ENCODE data around the gene ZAR1L. TPM values are rescaled to one million over a fixed set of nuclear protein-coding genes. Genes with fewer than 3 reads are reported as not detected.

ZAR1L gene
- total RNA-seq, 1 experiment from 2014 or later = not detected

DNA sequence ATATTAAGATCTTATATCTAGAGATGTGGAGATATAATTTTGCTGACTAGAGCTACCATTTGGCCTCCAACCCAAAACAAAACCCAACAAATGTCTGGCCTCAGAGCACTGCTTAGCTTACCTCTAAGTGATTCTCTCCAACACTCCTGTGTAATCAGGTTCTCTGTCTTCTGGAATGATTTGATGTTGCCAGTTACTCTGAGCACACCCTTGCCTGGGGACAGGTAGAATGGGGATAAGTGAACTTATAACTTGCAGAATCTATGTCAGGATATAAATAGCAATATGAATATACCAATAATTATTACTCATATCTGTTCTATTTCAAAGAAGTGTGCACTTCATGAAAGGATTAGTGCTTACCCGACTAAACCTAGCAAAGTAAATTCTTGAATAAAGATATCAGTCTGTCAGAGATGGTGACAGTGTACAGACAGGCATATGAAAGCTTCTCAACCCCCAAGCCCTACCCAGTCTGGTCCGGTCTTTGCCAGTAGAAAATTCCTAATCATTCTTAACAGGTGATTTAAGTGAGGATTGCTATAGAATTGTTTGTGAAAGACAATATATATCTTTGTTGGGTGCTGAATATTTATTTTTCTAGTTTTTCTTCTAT, 33.0 kb downstream of the ZAR1L start:
- DNase-seq = no peak
- no peak overlapping the region for H3K27ac ChIP-seq
- H3K36me3 ChIP-seq = no peaks in the 10 kb centered on the region
- no peak overlapping the region for H3K4me3 ChIP-seq
- H3K9me3 ChIP-seq (replicated peaks) = no peaks in the 10 kb centered on the region
- no peaks in the 10 kb centered on the region for H3K27me3 ChIP-seq
- peaks cover 11% of the 10 kb centered on the region for H3K4me1 ChIP-seq

DNA sequence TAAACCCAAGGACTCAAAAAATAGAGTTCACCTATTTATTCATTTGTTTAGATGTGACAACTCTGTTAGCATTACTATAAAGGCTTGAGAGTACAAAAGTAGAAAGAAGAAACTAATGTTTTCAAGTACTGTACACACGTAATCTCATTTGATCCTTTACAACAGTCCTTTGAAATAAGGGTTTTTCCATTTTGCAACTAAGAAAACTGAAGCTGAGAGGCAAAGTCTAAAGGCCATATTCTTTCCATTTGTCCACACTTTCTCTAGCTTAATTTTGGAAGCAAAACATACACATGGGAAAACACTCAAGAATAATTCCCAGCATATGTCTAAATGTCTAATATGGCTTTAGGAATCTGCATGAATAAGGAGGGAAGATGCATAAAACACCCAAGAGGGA, 34.1 kb downstream of the ZAR1L start:
- no peaks in the 10 kb centered on the region for H3K36me3 ChIP-seq
- no peaks in the 10 kb centered on the region for H3K9me3 ChIP-seq (replicated peaks)
- peaks cover 11% of the 10 kb centered on the region for H3K4me1 ChIP-seq
- no peak overlapping the region for H3K4me3 ChIP-seq
- no peaks in the 10 kb centered on the region for H3K27me3 ChIP-seq
- no peak overlapping the region for H3K27ac ChIP-seq
- DNase-seq = no peak

DNA sequence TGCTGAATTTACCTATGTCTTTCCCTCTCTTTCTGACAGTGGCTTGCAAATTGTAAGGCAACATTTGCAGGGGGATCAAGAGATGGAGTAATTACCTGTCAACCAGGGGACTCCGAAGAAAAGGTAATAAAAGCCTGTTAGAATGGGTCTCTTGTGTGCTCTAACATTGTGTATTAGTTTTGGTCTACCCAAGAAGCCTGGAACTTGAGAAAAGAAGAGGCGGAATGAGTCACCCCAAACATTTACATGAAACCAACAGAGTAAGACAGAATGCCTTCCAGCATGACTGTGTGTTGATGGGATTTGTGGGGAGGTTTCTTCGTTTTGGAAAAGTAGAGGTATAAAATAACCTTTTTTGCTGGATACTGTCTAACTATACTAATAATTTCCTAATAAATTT, 36.7 kb downstream of the ZAR1L start:
- Histone ChIP-seq H3K27ac (no peak overlapping the region), H3K27me3 (no peaks in the 10 kb centered on the region), H3K9me3 (replicated peaks) (no peaks in the 10 kb centered on the region), H3K36me3 (no peaks in the 10 kb centered on the region), H3K4me1 (no peaks in the 10 kb centered on the region), H3K4me3 (no peak overlapping the region)
- no peak for DNase-seq

- DNase-seq = no peak
- no peaks in the 10 kb centered on the region for H3K36me3 ChIP-seq
- H3K4me3 ChIP-seq = no peak overlapping the region
- H3K9me3 ChIP-seq (replicated peaks) = no peaks in the 10 kb centered on the region
- no peaks in the 10 kb centered on the region for H3K4me1 ChIP-seq
- H3K27me3 ChIP-seq = no peaks in the 10 kb centered on the region
- H3K27ac ChIP-seq = no peak overlapping the region
Observed at GRCh38 chr13:32277839-32278238, 37.3 kb downstream of the ZAR1L start.

DNA sequence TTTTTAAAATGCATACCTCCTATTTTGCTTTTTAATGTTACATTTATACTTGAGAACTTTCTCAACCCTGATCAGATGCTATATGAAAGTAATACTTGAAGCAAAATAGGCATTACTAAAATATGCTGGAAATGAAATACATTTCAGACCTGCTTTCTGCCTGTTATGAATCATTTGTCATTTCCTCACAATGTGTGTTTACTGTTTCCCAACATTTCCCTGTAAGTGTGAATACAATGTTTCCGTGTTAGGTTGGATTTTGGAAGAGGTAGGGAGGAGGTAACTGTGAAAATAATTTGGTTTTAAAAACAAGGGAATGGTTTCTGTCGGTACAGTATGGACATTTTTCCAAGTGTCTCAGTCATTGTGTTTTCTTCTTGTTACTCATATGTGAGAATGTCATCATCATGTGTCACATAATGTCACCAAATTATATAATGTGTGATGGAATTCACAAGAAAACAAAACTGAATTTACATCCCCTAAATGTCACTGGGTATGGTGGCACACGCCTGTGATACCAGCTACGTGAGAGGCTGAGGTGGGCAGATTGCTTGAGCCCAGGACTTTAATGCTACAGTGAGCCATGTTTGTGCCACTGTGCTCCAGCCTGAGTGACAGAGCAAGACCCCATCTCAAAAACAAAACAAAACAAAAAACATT, 43.0 kb downstream of the ZAR1L start:
- DNase-seq = no peak
- no peaks in the 10 kb centered on the region for H3K27me3 ChIP-seq
- H3K9me3 ChIP-seq (replicated peaks) = no peaks in the 10 kb centered on the region
- no peak overlapping the region for H3K27ac ChIP-seq
- H3K4me3 ChIP-seq = no peak overlapping the region
- H3K36me3 ChIP-seq = no peaks in the 10 kb centered on the region
- no peaks in the 10 kb centered on the region for H3K4me1 ChIP-seq

DNA sequence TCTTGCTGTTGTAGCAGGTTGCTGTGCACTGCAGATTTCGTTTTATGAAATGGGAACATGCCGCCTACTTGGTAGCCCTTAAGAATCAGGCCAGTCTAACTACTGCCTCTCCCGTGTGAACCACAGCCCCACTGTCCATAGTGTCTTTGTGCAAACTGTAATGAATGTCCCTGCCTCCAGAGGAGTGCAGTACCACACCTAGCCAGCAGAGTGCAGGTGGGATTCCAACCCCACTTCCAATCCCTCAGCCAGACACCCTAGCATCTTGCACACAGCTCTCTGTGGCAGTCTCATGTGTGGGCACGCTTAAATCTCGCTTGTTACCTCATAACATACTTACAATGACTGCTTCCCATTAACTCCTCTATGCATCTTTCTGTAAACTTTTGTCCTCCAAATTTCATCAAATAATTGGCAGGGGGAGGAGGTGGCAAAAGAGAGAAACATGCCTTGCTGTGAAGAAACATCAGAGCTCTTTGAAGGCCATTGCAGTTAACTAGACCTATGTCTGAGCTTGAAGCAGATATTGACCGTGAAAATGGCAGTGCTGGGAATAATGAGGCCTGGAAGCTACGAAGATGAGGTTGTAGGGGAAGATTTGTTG, 47.2 kb downstream of the ZAR1L start:
- no peak overlapping the region for H3K27ac ChIP-seq
- no peak for DNase-seq
- no peak overlapping the region for H3K4me3 ChIP-seq
- H3K36me3 ChIP-seq = no peaks in the 10 kb centered on the region
- no peaks in the 10 kb centered on the region for H3K27me3 ChIP-seq
- no peaks in the 10 kb centered on the region for H3K4me1 ChIP-seq
- H3K9me3 ChIP-seq (replicated peaks) = no peaks in the 10 kb centered on the region

DNA sequence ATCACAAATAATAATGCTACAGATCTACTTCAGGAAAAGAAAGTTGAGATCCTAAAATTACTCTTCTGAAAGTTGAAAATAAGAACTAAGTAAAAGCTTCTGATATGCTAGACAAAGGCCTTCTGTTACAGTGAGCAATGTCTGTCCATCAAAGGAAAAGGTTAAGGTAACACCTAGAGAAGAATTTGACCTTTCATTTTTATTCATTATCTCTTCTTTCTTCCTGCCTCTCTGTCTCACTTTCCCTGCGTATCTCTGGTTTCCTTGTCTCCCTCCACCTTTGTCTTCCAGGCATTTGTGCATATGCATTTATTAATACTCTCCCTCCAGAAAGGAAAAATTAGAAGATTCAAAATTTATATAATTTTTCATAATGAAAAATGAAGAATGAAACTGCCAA, 49.0 kb downstream of the ZAR1L start:
- no peaks in the 10 kb centered on the region for H3K27me3 ChIP-seq
- H3K4me1 ChIP-seq = peaks cover 9% of the 10 kb centered on the region
- no peak for DNase-seq
- no peaks in the 10 kb centered on the region for H3K9me3 ChIP-seq (replicated peaks)
- no peaks in the 10 kb centered on the region for H3K36me3 ChIP-seq
- H3K27ac ChIP-seq = no peak overlapping the region
- no peak overlapping the region for H3K4me3 ChIP-seq

GRCh38 chr13:32265726-32266125, 49.4 kb downstream of the ZAR1L start:
- no peak for DNase-seq
- peaks cover 13% of the 10 kb centered on the region for H3K4me1 ChIP-seq
- H3K4me3 ChIP-seq = no peak overlapping the region
- no peaks in the 10 kb centered on the region for H3K36me3 ChIP-seq
- no peaks in the 10 kb centered on the region for H3K27me3 ChIP-seq
- H3K27ac ChIP-seq = no peak overlapping the region
- no peaks in the 10 kb centered on the region for H3K9me3 ChIP-seq (replicated peaks)

DNA sequence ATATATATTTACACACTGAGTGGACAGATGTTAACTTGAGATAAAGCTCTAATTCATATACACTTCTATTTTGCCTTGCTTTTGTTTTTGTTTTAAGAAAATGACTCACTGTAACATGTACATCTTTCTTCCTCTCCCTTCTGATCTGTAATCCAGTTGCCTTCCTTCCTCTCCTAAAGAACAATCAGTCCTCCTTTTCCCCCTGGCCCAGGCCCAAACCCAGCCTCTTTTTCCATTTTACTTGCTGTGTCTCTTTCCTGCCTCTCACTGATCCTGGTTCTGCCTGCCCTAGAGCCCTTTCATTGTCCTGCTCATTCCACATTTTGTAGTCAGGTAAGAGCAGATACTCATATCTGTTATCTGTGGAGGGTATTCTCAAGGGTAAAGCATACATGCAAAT, 50.8 kb downstream of the ZAR1L start:
- no peak overlapping the region for H3K4me3 ChIP-seq
- H3K9me3 ChIP-seq (replicated peaks) = no peaks in the 10 kb centered on the region
- H3K36me3 ChIP-seq = no peaks in the 10 kb centered on the region
- H3K4me1 ChIP-seq = peaks cover 14% of the 10 kb centered on the region
- DNase-seq = no peak
- no peak overlapping the region for H3K27ac ChIP-seq
- no peaks in the 10 kb centered on the region for H3K27me3 ChIP-seq

DNA sequence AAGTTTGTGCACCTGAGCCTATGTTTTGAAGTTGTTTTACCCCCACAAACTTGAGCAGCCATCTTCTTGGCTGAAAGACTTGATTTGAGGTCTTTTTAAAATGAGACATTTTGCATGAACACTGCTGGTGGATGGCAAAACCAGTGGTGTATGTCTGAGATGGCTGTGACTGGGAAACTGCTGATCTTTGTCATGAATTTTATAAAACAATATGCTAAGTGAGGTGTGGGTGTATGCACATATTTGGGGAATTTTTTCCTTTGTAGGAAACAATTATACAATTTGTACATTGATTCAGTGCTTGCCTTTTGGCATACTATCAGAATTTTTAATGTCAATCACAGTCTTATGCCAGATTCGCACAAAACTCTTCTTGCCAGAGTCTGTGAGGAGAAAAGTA, 52.5 kb downstream of the ZAR1L start:
- H3K27ac ChIP-seq = no peak overlapping the region
- H3K27me3 ChIP-seq = no peaks in the 10 kb centered on the region
- H3K4me1 ChIP-seq = peaks cover 14% of the 10 kb centered on the region
- no peaks in the 10 kb centered on the region for H3K9me3 ChIP-seq (replicated peaks)
- DNase-seq = no peak
- no peaks in the 10 kb centered on the region for H3K36me3 ChIP-seq
- no peak overlapping the region for H3K4me3 ChIP-seq

DNA sequence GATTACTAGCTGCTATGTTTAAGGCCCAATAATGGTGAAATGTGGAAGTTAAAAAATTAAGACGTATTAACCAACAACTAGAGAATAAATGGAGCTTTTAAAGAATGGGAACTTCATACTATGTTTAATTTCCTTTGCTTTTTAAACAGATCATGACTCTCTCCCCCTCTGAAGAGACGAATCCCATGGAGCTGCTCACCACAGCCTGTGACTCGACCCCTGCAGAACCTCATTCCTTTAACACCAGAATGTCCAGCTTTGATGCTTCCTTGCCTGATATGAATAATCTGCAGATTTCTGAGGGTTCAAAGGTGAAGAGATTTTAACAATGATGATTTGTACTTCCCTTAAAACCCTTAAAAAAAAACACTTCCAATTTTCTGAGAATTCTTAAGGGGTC, 53.0 kb downstream of the ZAR1L start:
- peak overlapping the region; percentile 34; the same call in 1 of the 2 replicates for H3K27ac ChIP-seq
- H3K9me3 ChIP-seq (replicated peaks) = no peaks in the 10 kb centered on the region
- no peak for DNase-seq
- peak overlapping the region; percentile 25; the same call in 1 of the 2 replicates for H3K4me3 ChIP-seq
- no peaks in the 10 kb centered on the region for H3K27me3 ChIP-seq
- peaks cover 14% of the 10 kb centered on the region for H3K4me1 ChIP-seq
- H3K36me3 ChIP-seq = no peaks in the 10 kb centered on the region

- Histone ChIP-seq H3K9me3 (replicated peaks) (no peaks in the 10 kb centered on the region), H3K36me3 (no peaks in the 10 kb centered on the region), H3K27me3 (no peaks in the 10 kb centered on the region), H3K27ac (peak overlapping the region; percentile 34; the same call in 1 of the 2 replicates), H3K4me3 (peak overlapping the region; percentile 25), H3K4me1 (peaks cover 14% of the 10 kb centered on the region)
- DNase-seq = peak; percentile 76 to 79
Observed at GRCh38 chr13:32261567-32261966, 53.6 kb downstream of the ZAR1L start.

- no peaks in the 10 kb centered on the region for H3K27me3 ChIP-seq
- no peak for DNase-seq
- no peaks in the 10 kb centered on the region for H3K9me3 ChIP-seq (replicated peaks)
- H3K4me3 ChIP-seq = no peak overlapping the region
- H3K4me1 ChIP-seq = peaks cover 24% of the 10 kb centered on the region
- no peaks in the 10 kb centered on the region for H3K36me3 ChIP-seq
- no peak overlapping the region for H3K27ac ChIP-seq
Observed at GRCh38 chr13:32259116-32259515, 56.0 kb downstream of the ZAR1L start.

- H3K27ac ChIP-seq = no peak overlapping the region
- H3K4me3 ChIP-seq = no peak overlapping the region
- no peaks in the 10 kb centered on the region for H3K27me3 ChIP-seq
- no peaks in the 10 kb centered on the region for H3K9me3 ChIP-seq (replicated peaks)
- no peaks in the 10 kb centered on the region for H3K36me3 ChIP-seq
- DNase-seq = no peak
- H3K4me1 ChIP-seq = peaks cover 24% of the 10 kb centered on the region
Observed at GRCh38 chr13:32257649-32258048, 57.5 kb downstream of the ZAR1L start.

GRCh38 chr13:32256243-32256642, 58.9 kb downstream of the ZAR1L start:
- Histone ChIP-seq H3K36me3 (no peaks in the 10 kb centered on the region), H3K4me1 (peaks cover 16% of the 10 kb centered on the region), H3K27ac (no peak overlapping the region), H3K9me3 (replicated peaks) (no peaks in the 10 kb centered on the region), H3K4me3 (no peak overlapping the region), H3K27me3 (no peaks in the 10 kb centered on the region)
- no peak for DNase-seq

- no peak overlapping the region for H3K27ac ChIP-seq
- no peaks in the 10 kb centered on the region for H3K9me3 ChIP-seq (replicated peaks)
- H3K27me3 ChIP-seq = no peaks in the 10 kb centered on the region
- DNase-seq = peak; percentile 12 to 62
- no peak overlapping the region for H3K4me3 ChIP-seq
- peaks cover 11% of the 10 kb centered on the region for H3K4me1 ChIP-seq
- H3K36me3 ChIP-seq = no peaks in the 10 kb centered on the region
Observed at GRCh38 chr13:32255724-32256109, 59.4 kb downstream of the ZAR1L start.
